ENCODE data around the gene MUC6. TPM values are rescaled to one million over a fixed set of nuclear protein-coding genes. Genes with fewer than 3 reads are reported as not detected.

Gene MUC6
- total and polyA plus RNA-seq, 12 donors, result 0.01 to 0.07 TPM; not detected in 10

- DNase-seq (peak in 1 of 2 donors; percentile 5), ATAC-seq (no peak)
- no peak overlapping the region for H3K27ac ChIP-seq
- H3K4me1 ChIP-seq, result peaks cover 0 to 26% (median 0%) of the 10 kb centered on the region in 9 donors
- WGBS, 2 donors, result 80 to 81% methylated on average over 46 of the region's 46 CpGs
- H3K36me3 ChIP-seq, result no peaks in the 10 kb centered on the region
- H3K27me3 ChIP-seq, result peaks cover 0 to 53% (median 37%) of the 10 kb centered on the region in 7 donors
- intact Hi-C loops (cut with DNase I), result loop anchor here in 2 of 10 donors (10.0 kb wide), 2 partner anchors 121 to 131 kb away; partner anchors contain the start of gene AP2A2 (in 1 of the 2)
- TF ChIP-seq, protein P1, sequence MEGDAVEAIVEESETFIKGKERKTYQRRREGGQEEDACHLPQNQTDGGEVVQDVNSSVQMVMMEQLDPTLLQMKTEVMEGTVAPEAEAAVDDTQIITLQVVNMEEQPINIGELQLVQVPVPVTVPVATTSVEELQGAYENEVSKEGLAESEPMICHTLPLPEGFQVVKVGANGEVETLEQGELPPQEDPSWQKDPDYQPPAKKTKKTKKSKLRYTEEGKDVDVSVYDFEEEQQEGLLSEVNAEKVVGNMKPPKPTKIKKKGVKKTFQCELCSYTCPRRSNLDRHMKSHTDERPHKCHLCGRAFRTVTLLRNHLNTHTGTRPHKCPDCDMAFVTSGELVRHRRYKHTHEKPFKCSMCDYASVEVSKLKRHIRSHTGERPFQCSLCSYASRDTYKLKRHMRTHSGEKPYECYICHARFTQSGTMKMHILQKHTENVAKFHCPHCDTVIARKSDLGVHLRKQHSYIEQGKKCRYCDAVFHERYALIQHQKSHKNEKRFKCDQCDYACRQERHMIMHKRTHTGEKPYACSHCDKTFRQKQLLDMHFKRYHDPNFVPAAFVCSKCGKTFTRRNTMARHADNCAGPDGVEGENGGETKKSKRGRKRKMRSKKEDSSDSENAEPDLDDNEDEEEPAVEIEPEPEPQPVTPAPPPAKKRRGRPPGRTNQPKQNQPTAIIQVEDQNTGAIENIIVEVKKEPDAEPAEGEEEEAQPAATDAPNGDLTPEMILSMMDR (IDR thresholded peaks at IDR 0.05), result no peak
- H3K4me3 ChIP-seq, result no peak overlapping the region
- H3K9me3 ChIP-seq, result peaks cover 0 to under 1% (median 0%) of the 10 kb centered on the region in 11 donors
Observed at GRCh38 chr11:1055990-1056771, 19.7 kb upstream of the MUC6 start.

- peaks cover 0 to 56% (median 43%) of the 10 kb centered on the region in 7 donors for H3K27me3 ChIP-seq
- H3K9me3 ChIP-seq, result no peaks in the 10 kb centered on the region
- TF ChIP-seq, protein P1 (IDR thresholded peaks at IDR 0.05), result no peak
- H3K4me3 ChIP-seq, result no peak overlapping the region
- H3K27ac ChIP-seq, result no peak overlapping the region
- DNase-seq, result no peak
- WGBS, 2 donors, result 87 to 89% methylated on average over 17 of the region's 17 CpGs
- H3K36me3 ChIP-seq, result no peaks in the 10 kb centered on the region
- intact Hi-C loops (cut with DNase I), result loop anchor here in 2 of 10 donors (10.0 kb wide), 2 partner anchors 120 to 130 kb away; partner anchors contain the start of gene AP2A2 (in 1 of the 2)
- H3K4me1 ChIP-seq, result peaks cover 0 to 31% (median 0%) of the 10 kb centered on the region in 9 donors
- no peak for ATAC-seq
Observed at GRCh38 chr11:1055109-1055703, 18.7 kb upstream of the MUC6 start.

- Histone ChIP-seq H3K9me3 (no peaks in the 10 kb centered on the region), H3K4me3 (no peak overlapping the region), H3K4me1 (peaks cover 0 to 31% (median 0%) of the 10 kb centered on the region in 9 donors), H3K36me3 (no peaks in the 10 kb centered on the region), H3K27ac (no peak overlapping the region), H3K27me3 (peaks cover 0 to 60% (median 50%) of the 10 kb centered on the region in 7 donors)
- TF ChIP-seq, protein P1 (IDR thresholded peaks at IDR 0.05), result no peak
- 41 to 44% methylated on average over 25 of the region's 25 CpGs for WGBS, 2 donors
- DNase-seq (peak in 1 of 2 donors; percentile 10), ATAC-seq (no peak)
- intact Hi-C loops (cut with DNase I), result loop anchor here in 5 of 10 donors (5.0 to 10.0 kb wide), 4 partner anchors 120 to 207 kb away; partner anchors contain the start of gene AP2A2 (in 1 of the 5)
Observed at GRCh38 chr11:1054143-1055108, 17.9 kb upstream of the MUC6 start.

Measured in heart right ventricle (tissue), 16 donors.